Activated naive CD4-positive, alpha-beta T cell (primary cell): ENCODE measurements around the gene SPANXA2.
"Not testable (repeated sequence)": the region's sequence is repeated elsewhere in the genome, so short reads cannot be mapped to it uniquely, and the experiment has no call there.

Experiments
- DNase-seq, 4 experiments: peaks; one replicate each; lab custom pipeline; 2025; lab: John Stamatoyannopoulos, UW

SPANXA2 gene, protein sequence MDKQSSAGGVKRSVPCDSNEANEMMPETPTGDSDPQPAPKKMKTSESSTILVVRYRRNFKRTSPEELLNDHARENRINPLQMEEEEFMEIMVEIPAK

DNA sequence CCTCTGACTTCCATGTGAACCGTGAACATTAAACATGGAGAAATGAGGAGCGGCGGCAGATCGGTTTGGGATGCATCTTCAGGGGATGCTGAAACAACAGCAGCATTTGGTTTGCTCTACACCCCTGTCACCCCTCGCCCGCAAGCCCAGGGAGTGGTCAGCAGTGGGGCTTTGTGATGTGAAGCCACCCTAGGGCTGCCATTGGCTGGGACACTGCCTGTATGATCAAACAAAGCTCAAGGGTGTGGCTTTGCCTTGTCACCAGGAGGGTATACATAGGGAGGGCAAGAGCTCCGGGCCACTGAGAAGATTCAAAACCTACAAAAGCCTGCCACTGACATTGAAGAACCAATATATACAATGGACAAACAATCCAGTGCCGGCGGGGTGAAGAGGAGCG, at the start of gene SPANXA2:
SPANXA2 (plus strand) TSS at position 301 of the 400 bp plus-strand sequence; CDS start at position 361, 60 bp downstream.
- DNase-seq, result not testable (repeated sequence)

GRCh38 chrX:141542551-141542950, 47.0 kb upstream of the SPANXA2 start:
- not testable (repeated sequence) for DNase-seq

DNA sequence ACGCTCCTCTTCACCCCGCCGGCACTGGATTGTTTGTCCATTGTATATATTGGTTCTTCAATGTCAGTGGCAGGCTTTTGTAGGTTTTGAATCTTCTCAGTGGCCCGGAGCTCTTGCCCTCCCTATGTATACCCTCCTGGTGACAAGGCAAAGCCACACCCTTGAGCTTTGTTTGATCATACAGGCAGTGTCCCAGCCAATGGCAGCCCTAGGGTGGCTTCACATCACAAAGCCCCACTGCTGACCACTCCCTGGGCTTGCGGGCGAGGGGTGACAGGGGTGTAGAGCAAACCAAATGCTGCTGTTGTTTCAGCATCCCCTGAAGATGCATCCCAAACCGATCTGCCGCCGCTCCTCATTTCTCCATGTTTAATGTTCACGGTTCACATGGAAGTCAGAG, 4.9 kb upstream of the SPANXA2 start, which contains the start of gene SPANXA1:
SPANXA1 (minus strand) TSS at position 101 of the 400 bp plus-strand sequence; CDS start at position 41, 60 bp downstream.
- not testable (repeated sequence) for DNase-seq

DNA sequence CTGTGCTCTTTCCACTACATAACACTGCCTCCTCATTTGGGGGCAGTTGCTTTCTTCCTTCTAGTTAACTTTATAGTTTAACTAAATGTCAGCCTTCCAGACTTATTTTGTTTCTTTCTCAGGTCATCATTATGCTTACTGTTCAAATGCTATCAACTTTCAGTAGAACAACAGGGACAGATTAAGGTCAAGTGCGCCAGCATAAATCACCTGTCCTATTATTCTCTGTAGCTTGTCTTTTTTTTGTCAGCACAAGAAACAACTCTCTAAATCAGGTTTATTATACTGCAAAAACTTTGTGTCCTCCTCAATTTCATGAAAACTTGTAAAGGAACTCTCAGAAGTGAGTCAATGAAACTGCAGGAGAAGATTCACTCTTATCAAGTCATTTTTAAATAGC, 19.6 kb downstream of the SPANXA2 start:
- DNase-seq, result no peak

DNA sequence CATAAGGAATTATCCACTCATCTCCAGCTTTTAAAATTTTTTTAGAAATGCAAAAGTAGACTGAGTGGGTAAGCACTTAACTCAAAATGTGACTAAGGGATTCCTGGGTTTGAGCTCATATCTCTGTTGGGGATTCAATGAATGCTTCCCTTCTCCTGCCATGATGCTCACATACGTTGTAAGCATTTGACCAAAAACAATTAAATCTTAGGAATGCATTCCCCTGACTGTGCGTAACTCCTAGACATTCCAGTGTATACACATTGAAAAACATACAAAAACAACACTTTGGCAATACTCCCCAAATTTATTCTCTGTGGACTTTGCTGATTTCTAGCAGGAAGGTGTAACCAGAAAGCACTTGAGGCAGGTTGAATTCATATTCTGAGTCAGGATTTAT, 29.8 kb downstream of the SPANXA2 start:
- no peak for DNase-seq

DNA sequence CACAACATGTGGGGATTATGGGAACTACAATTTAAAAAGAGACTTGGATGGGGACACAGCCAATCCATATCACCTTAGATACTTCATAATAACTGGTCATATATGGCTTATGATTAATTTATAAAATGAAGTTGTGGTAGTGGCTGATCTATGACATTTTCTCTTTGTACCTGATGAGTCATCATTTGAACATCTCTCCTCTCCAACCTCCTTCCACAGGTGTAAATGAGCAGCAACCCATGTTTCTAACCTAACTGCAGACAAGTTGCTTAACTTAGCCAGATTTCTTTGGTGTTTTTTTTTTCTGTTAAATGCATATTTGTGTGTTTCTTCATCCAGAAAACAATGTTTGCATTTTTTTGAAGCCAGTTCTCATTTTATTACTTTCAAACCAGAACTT, 42.6 kb downstream of the SPANXA2 start:
- no peak for DNase-seq

DNA sequence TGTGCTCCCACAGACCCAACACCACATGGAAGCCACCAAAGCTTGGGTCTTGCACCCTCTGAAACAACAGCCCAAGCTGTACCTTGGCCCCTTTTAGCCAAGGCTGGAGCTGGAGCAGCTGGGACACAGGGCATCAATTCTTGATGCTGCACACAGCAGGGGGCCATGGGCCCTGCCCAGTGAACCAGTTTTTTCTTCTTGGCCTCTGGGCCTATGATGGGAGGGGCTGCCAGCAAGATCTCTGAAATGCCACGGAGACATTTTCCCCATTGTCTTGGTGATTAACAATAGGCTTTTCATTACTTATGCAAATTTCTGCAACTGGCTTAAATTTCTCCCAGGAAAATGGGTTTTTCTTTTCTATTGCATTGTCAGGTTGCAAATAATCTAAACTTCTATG, 49.0 kb downstream of the SPANXA2 start:
- DNase-seq, result no peak
